Testis (tissue), 2 donors: Measurements from ENCODE around the gene ZBTB8B.

Experiments used
- POLR2A ChIP-seq: fragments of 450-650 bp; IDR thresholded peaks from one replicate; pipeline ENCODE4 v1.6.1; 2017; ENCODE audit warnings: antibody characterized with exemption, mild to moderate bottlenecking, moderate library complexity
- TF ChIP-seq, protein P1 (sequence below), 3 experiments: fragments of 450-650 bp in 2 of 3; fragments of 200-600 bp in 1 of 3; sonication (generic) in 1 of 3; IDR thresholded peaks; one replicate each; pipeline ENCODE4 v1.5.1; 2016 to 2019; ENCODE audit warnings: antibody characterized with exemption in 3 of 3, mild to moderate bottlenecking in 2 of 3, moderate library complexity in 1 of 3

DNA sequence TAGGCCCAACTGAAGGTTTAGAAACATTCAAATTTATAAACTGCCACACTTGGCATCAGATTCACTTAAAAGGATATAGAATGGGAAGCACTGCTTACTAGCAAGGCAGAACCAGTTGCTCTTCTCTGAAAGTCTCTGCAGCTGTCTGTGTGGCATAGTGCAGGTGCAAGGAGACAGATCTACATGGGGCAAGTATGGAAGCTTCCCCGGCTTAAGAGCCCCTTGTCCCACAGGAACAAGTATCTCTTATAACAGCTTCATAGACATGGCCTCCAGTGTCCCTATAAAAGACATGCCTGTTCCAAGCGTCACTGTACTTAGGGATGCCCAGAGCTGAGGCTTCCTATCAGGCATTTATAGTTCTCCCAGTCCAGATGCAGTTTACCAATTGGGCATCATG lies 26.5 kb downstream of the ZBTB8B start:
- no peak for TF ChIP-seq POLR2A
- TF ChIP-seq, protein P1, sequence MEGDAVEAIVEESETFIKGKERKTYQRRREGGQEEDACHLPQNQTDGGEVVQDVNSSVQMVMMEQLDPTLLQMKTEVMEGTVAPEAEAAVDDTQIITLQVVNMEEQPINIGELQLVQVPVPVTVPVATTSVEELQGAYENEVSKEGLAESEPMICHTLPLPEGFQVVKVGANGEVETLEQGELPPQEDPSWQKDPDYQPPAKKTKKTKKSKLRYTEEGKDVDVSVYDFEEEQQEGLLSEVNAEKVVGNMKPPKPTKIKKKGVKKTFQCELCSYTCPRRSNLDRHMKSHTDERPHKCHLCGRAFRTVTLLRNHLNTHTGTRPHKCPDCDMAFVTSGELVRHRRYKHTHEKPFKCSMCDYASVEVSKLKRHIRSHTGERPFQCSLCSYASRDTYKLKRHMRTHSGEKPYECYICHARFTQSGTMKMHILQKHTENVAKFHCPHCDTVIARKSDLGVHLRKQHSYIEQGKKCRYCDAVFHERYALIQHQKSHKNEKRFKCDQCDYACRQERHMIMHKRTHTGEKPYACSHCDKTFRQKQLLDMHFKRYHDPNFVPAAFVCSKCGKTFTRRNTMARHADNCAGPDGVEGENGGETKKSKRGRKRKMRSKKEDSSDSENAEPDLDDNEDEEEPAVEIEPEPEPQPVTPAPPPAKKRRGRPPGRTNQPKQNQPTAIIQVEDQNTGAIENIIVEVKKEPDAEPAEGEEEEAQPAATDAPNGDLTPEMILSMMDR (IDR thresholded peaks at IDR 0.05): no peak
